A549 (cell line): ENCODE data around the gene MYT1. TPM values are rescaled to one million over a fixed set of nuclear protein-coding genes. Genes with fewer than 3 reads are reported as not detected.

ENCODE experiments used
- ATAC-seq, 2 experiments: fragments of 200-7000 bp in 1 of 2; fragments of >200 bp in 1 of 2; cut with Nextera tagmentation in 1 of 2; cut with Tn5 transposase in 1 of 2; 3 replicates each; pipeline versions ENCODE4 v1.8.0 to v1.9.1; 2018 to 2020; ENCODE audit warnings: mild to moderate bottlenecking in 1 of 2, moderate library complexity in 1 of 2
- CTCF ChIA-PET: fragments of 300-600 bp; sonication (Branson Sonifier 250); formaldehyde crosslinking; extraction: SDS; loops from one replicate; lab custom pipeline; 2021; ENCODE audit warnings: antibody characterized with exemption, inconsistent platforms; lab: Yijun Ruan, JAX
- POLR2A ChIA-PET: fragments of 350-600 bp; formaldehyde crosslinking; extraction: SDS; loops from one replicate; lab custom pipeline; 2021; ENCODE audit warnings: antibody characterized with exemption, inconsistent platforms; lab: Yijun Ruan, JAX
- DNase-seq, 2 experiments: peaks; one replicate each; pipeline versions ENCODE4 v3.0.0 to v3.0.0-alpha.2; 2011 to 2016; ENCODE audit warnings: low read depth in 1 of 2, low spot score in 1 of 2
- FAIRE-seq: peaks from 2 replicates; lab custom pipeline; 2011; peaks lifted over from hg19 to GRCh38; lab: Jason Lieb, UNC
- H3K27ac ChIP-seq, 2 experiments: fragments of >200 bp; sonication (Bioruptor Twin); formaldehyde crosslinking; 3 replicates each; pipeline ENCODE4 v1.5.1; 2016 to 2017
- H3K4me1 ChIP-seq: fragments of >200 bp; sonication (Bioruptor Twin); formaldehyde crosslinking; 3 replicates; pipeline ENCODE4 v1.6.1; 2016
- H3K4me2 ChIP-seq: fragments of >200 bp; sonication (Bioruptor Twin); formaldehyde crosslinking; 3 replicates; pipeline ENCODE4 v1.6.1; 2016
- H3K4me3 ChIP-seq: fragments of >200 bp; sonication (Bioruptor Twin); formaldehyde crosslinking; 3 replicates; pipeline ENCODE4 v1.5.1; 2016
- H3K9me3 ChIP-seq: fragments of >200 bp; sonication (Bioruptor Twin); formaldehyde crosslinking; 3 replicates; pipeline ENCODE4 v1.6.1; 2016
- BCL3 ChIP-seq: fragments of >200 bp; sonication (Bioruptor Twin); formaldehyde crosslinking; IDR thresholded peaks from 3 replicates; pipeline ENCODE4 v1.6.1; 2016
- BHLHE40 ChIP-seq: IDR thresholded peaks from 2 replicates; pipeline ENCODE4 v1.6.1; 2012; ENCODE audit warnings: low read depth, low read length, inconsistent platforms
- CHD2 ChIP-seq: fragments of 150-350 bp; IDR thresholded peaks from 2 replicates; pipeline ENCODE4 v1.6.1; 2014; ENCODE audit warnings: low read length; ENCODE audit not compliant: partially characterized antibody
- CTCF ChIP-seq: fragments of >200 bp; sonication (Bioruptor Twin); formaldehyde crosslinking; IDR thresholded peaks from 3 replicates; pipeline ENCODE4 v1.5.1; 2016
- E2F6 ChIP-seq: IDR thresholded peaks from 2 replicates; pipeline ENCODE4 v1.6.1; 2012; ENCODE audit warnings: low read depth, borderline replicate concordance
- EHF ChIP-seq: fragments of 250-450 bp; sonication (Bioruptor Pico); IDR thresholded peaks from 2 replicates; pipeline ENCODE4 v1.5.0; 2020; ENCODE audit warnings: mild to moderate bottlenecking
- ELK1 ChIP-seq: fragments of 150-350 bp; IDR thresholded peaks from 2 replicates; pipeline ENCODE4 v1.6.1; 2014; ENCODE audit warnings: low read depth, mild to moderate bottlenecking, low read length
- ESRRA ChIP-seq: fragments of 150-350 bp; IDR thresholded peaks from 2 replicates; pipeline ENCODE4 v1.6.1; 2014; ENCODE audit warnings: mild to moderate bottlenecking, low read length, borderline replicate concordance
- HOXB13 ChIP-seq: fragments of 250-450 bp; sonication (Bioruptor Pico); IDR thresholded peaks from 2 replicates; pipeline ENCODE4 v1.5.0; 2020; ENCODE audit warnings: low read depth, mild to moderate bottlenecking, moderate library complexity
- KDM1A ChIP-seq: fragments of 200-600 bp; sonication (generic); IDR thresholded peaks from 2 replicates; pipeline ENCODE4 v1.6.1; 2016; ENCODE audit warnings: low read depth, mild to moderate bottlenecking
- KDM5A ChIP-seq: fragments of 200-600 bp; sonication (generic); IDR thresholded peaks from 2 replicates; pipeline ENCODE4 v1.6.1; 2016; ENCODE audit warnings: antibody characterized with exemption, mild to moderate bottlenecking
- PHF8 ChIP-seq: fragments of 200-600 bp; sonication (generic); IDR thresholded peaks from 2 replicates; pipeline ENCODE4 v1.6.1; 2016; ENCODE audit warnings: low read depth, mild to moderate bottlenecking, antibody characterized with exemption, moderate library complexity, borderline replicate concordance
- TP53 ChIP-seq: fragments of 250-450 bp; sonication (Bioruptor Pico); IDR thresholded peaks from 2 replicates; pipeline ENCODE4 v1.5.0; 2021; ENCODE audit warnings: mild to moderate bottlenecking, moderate library complexity
- USF2 ChIP-seq: fragments of 450-650 bp; IDR thresholded peaks from 2 replicates; pipeline ENCODE4 v1.6.1; 2014; ENCODE audit warnings: antibody characterized with exemption
- ZC3H11A ChIP-seq: fragments of 450-650 bp; IDR thresholded peaks from 2 replicates; pipeline ENCODE4 v1.6.1; 2014; ENCODE audit warnings: antibody characterized with exemption, mild to moderate bottlenecking
- ZSCAN20 ChIP-seq: fragments of 250-450 bp; sonication (Bioruptor Pico); IDR thresholded peaks from 2 replicates; pipeline ENCODE4 v1.8.0; 2022; ENCODE audit warnings: mild to moderate bottlenecking, moderate library complexity
- WGBS: methylation state at CpG from one replicate; pipeline ENCODE4 v1.1.6; 2017; ENCODE audit errors: missing lambda C conversion rate; 5-methylcytosine and 5-hydroxymethylcytosine counted together
- polyA plus RNA-seq, 4 experiments: library from polyadenylated mRNA; depleted of rRNA in 3 of 4; stranded (reverse); fragments of >200 nt; fragmentation: RNase III in 1 of 4; extraction: RNeasy Plus Mini Kit Qiagen cat#74134 plus additional on column Dnase treatment in 1 of 4; gene quantifications; 2 replicates in 3 of 4; 3 replicates in 1 of 4; pipeline ENCODE4 v1.2.3, GENCODE V29; 2011 to 2017
- TF ChIP-seq, protein P1 (sequence below): fragments of >200 bp; sonication (Bioruptor Twin); formaldehyde crosslinking; IDR thresholded peaks from 2 replicates; pipeline ENCODE4 v1.6.1; 2016
- TF ChIP-seq, protein P2 (sequence below): fragments of 250-450 bp; sonication (Bioruptor Pico); IDR thresholded peaks from 2 replicates; pipeline ENCODE4 v1.5.0; 2020; ENCODE audit warnings: low read depth, mild to moderate bottlenecking, moderate library complexity

MYT1 gene
- polyA plus RNA-seq, 2 of the 4 experiments (the other 2 are of a cell fraction): 0.21 to 0.22 TPM

GRCh38 chr20:64242797-64243475 lies 78.7 kb downstream of the MYT1 start:
- H3K4me2 ChIP-seq: no peak overlapping the region
- no peaks in the 10 kb centered on the region for H3K4me1 ChIP-seq
- no peak for ATAC-seq
- FAIRE-seq: no peak
- no peak for TF ChIP-seq TP53 (CRISPR knock-in tag)
- no peak for DNase-seq
- no peaks in the 10 kb centered on the region for H3K9me3 ChIP-seq
- POLR2A ChIA-PET: no interaction called here
- CTCF ChIA-PET: no interaction called here
- WGBS: 16% methylated on average over 4 of the region's 4 CpGs
- H3K27ac ChIP-seq: no peak overlapping the region
- H3K4me3 ChIP-seq: no peak overlapping the region

- no peak overlapping the region for H3K27ac ChIP-seq
- ChIA-PET CTCF (no interaction called here), POLR2A (no interaction called here)
- 0% methylated on average over 2 of the region's 2 CpGs for WGBS
- H3K9me3 ChIP-seq: no peaks in the 10 kb centered on the region
- TF ChIP-seq USF2 (no peak), ESRRA (no peak), HOXB13 (CRISPR knock-in tag) (no peak), KDM5A (no peak), KDM1A (no peak), BHLHE40 (no peak), EHF (CRISPR knock-in tag) (no peak), ZSCAN20 (no peak), CTCF (no peak), ELK1 (no peak), ZC3H11A (no peak), CHD2 (no peak), BCL3 (no peak), E2F6 (no peak), PHF8 (no peak)
- TF ChIP-seq, protein P1, sequence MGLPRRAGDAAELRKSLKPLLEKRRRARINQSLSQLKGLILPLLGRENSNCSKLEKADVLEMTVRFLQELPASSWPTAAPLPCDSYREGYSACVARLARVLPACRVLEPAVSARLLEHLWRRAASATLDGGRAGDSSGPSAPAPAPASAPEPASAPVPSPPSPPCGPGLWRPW: no peak
- TF ChIP-seq, protein P2, sequence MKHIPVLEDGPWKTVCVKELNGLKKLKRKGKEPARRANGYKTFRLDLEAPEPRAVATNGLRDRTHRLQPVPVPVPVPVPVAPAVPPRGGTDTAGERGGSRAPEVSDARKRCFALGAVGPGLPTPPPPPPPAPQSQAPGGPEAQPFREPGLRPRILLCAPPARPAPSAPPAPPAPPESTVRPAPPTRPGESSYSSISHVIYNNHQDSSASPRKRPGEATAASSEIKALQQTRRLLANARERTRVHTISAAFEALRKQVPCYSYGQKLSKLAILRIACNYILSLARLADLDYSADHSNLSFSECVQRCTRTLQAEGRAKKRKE (CRISPR knock-in tag): no peak
- FAIRE-seq: no peak
- no peak for DNase-seq
- H3K4me1 ChIP-seq: no peaks in the 10 kb centered on the region
- ATAC-seq: no peak
- no peak overlapping the region for H3K4me3 ChIP-seq
- H3K4me2 ChIP-seq: no peak overlapping the region
Measured at GRCh38 chr20:64244281-64244805, 80.1 kb downstream of the MYT1 start.
